ENCODE measurements around the gene APH1A.

DNA sequence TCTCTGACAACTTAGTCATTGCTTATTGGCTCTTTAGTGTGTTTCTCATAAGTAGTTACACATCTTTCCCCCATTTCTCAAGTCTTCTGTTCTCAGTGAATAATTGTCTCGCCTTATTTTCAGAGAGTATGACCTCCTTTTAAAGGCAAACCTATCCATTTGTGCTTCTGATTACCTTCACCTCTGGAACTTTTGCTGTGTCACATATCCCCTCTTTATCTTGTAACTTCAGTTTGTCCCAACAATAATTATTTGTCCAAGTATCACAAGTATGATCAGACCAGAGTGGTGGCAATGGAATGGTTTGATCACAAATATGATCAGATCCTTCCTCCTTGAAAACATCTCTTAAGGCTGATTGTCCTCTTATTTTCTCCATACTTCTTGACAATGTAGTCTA lies 19.6 kb upstream of the APH1A start:
- TF ChIP-seq, protein P1, sequence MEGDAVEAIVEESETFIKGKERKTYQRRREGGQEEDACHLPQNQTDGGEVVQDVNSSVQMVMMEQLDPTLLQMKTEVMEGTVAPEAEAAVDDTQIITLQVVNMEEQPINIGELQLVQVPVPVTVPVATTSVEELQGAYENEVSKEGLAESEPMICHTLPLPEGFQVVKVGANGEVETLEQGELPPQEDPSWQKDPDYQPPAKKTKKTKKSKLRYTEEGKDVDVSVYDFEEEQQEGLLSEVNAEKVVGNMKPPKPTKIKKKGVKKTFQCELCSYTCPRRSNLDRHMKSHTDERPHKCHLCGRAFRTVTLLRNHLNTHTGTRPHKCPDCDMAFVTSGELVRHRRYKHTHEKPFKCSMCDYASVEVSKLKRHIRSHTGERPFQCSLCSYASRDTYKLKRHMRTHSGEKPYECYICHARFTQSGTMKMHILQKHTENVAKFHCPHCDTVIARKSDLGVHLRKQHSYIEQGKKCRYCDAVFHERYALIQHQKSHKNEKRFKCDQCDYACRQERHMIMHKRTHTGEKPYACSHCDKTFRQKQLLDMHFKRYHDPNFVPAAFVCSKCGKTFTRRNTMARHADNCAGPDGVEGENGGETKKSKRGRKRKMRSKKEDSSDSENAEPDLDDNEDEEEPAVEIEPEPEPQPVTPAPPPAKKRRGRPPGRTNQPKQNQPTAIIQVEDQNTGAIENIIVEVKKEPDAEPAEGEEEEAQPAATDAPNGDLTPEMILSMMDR (IDR thresholded peaks at IDR 0.05; ENCODE audit: low read length), result no peak
- no peak for TF ChIP-seq EZH2 (IDR thresholded peaks at IDR 0.05; ENCODE audit: borderline replicate concordance, low read length)

Data from OCI-LY1 (cell line).